Stimulated activated CD4-positive, alpha-beta T cell treated with anti-CD3 and anti-CD28 coated beads, Interleukin-12 subunit alpha, Interleukin-12 subunit beta, amount 100 ng/mL, for 24 hours (primary cell): ENCODE data around the gene TOMM40L.
"Not testable (repeated sequence)": the region's sequence is repeated elsewhere in the genome, so short reads cannot be mapped to it uniquely, and the experiment has no call there.

Experiments
- DNase-seq, 2 experiments: peaks; one replicate each; pipeline ENCODE4 v3.0.0-alpha.2; 2020; ENCODE audit warnings: low read depth in 2 of 2

TOMM40L gene

DNA sequence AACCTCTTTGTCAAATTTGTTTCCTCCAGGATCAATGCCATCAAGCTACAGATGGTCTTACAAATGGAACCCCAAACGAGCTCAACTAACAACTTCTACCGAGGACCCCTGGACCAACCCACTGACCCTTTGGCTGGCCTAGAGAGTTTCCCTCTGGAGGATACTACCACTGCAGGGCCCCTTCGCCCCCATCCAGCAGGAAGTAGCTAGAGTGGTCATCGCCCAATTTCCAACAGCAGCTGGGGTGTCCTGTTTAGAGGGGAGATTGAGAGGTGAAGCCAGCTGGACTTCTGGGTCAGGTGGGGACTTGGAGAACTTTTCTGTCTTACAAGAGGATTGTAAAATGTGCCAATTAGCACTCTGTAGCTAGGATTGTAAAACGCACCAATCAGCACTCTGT, 31.2 kb downstream of the TOMM40L start:
- DNase-seq: not testable (repeated sequence)

DNA sequence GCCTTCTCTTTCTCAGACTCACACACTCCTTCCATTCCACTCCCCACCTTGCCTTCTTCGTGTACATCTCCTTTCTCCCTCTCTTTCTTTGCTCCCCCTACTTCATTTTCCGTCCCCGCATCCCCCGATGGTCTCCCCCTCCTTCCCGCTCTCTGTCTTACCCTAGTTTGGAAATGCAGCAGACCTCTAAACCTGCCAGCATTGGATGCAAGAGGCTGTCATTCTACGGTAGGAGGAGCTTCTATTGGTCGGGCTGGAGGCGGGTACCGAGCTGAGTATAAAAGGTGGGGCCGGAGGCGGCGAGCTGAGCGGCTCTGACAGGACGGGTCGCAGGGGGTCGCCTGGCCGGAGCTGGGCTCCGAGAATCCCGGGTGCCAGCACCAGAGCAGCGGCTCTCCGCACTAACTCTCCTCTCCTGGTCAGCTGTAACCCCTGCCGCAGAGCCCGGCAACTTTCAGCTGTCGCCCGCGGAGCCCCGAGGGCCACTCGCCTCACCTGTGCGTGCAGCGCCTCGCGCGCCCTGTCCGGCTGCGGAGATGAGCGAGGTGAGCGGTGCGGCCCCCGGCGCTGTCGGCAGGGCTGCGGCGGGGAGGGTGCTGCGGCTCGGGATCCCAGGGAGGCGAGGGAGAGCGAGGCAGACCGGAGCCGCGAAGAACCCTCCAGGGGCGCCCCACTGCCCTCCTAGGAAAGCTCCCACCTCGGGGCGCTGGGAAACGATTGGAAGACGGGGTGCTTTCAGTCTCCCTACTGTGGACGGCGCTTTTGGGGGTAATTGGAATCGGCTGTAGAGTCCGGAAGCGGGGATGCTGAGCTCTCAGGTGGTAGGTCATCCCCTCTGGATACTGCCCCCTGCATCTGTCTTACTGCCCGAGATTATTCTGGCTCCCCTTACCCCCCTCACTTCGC, 32.8 kb downstream of the TOMM40L start, which contains the start of gene PCP4L1:
Gene PCP4L1, plus strand, starts transcription at position 307 of the 906 bp plus-strand sequence. Its CDS starts 230 bp downstream, at position 537.
- DNase-seq: peak; percentile 10 to 35

DNA sequence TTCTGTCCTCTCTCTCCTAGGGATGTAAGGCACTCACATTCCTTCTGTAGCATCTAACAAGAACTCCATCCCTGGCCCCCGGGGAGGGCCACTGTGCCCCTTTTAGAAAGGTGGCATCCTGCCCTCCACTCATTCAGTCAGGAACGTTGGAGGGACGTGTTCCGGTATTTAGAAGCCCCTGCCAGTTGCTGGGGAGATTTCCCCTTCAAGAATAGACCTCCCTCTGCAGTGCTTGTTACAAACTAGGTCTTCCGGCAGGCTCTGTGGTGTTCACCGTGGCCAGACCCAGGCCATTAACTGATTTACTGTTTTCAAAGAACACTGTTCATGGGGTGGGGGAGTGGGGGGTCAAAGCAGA, 33.5 kb downstream of the TOMM40L start:
- no peak for DNase-seq

DNA sequence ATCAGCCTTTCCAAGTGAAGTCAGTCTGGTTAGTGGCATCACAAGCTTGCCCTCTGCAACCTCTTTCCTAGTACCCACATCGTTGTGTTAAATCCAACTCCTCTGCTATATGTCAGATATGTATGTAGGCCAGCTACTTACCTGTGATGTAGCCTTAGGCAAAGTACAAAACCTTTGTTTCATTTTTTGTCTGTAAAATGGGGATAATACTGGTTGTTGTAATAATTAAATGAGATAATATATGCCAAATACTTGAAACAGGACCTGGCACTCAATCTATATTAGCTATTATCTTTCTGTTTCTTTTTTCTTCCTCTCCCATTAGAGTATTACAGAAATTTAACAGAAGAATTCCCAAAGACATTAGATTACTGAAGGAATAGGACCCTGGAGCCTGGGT, 33.9 kb downstream of the TOMM40L start:
- DNase-seq: no peak

DNA sequence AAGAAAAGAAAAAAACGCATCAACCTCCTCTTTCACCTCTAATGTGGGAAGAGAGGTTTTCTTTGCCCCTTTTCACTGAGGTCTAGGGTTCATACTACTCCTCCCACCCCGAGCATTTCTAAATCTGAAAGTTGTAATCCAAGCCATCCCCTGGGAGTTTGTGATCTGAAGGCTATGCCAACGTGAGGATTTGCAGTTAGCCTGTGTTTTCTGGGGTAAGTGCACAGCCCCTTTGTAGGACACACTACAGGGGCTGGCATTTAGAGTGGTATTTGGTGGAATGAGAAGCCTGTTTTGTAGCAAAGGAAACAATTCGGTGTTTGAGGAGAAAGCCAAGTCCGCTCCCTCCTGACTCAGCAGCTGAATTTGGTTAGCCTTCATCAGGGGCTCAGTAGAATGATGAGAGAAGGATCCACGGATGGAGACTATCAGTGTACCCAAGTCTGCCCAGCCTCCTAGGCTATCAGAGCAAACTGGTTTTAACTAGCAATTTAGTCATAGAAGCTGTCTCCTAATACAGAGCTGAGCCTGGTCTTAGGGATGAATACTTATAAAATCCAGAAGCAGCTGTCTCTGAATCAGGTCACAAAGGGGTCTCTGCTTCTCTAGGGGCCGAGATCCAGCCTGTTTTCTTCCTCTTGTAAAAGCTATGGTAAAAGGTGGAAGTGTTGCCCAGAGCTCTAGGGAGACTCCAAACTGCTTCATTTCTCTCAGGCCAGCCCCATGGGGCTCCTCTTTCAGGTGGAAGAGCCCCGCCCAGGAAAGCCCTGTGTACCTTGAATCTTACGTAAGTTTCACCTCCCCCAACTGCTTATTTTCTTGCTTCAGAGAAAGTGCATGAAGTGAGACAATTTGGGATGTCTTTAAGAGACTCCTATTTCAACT, 34.8 kb downstream of the TOMM40L start:
- no peak for DNase-seq

DNA sequence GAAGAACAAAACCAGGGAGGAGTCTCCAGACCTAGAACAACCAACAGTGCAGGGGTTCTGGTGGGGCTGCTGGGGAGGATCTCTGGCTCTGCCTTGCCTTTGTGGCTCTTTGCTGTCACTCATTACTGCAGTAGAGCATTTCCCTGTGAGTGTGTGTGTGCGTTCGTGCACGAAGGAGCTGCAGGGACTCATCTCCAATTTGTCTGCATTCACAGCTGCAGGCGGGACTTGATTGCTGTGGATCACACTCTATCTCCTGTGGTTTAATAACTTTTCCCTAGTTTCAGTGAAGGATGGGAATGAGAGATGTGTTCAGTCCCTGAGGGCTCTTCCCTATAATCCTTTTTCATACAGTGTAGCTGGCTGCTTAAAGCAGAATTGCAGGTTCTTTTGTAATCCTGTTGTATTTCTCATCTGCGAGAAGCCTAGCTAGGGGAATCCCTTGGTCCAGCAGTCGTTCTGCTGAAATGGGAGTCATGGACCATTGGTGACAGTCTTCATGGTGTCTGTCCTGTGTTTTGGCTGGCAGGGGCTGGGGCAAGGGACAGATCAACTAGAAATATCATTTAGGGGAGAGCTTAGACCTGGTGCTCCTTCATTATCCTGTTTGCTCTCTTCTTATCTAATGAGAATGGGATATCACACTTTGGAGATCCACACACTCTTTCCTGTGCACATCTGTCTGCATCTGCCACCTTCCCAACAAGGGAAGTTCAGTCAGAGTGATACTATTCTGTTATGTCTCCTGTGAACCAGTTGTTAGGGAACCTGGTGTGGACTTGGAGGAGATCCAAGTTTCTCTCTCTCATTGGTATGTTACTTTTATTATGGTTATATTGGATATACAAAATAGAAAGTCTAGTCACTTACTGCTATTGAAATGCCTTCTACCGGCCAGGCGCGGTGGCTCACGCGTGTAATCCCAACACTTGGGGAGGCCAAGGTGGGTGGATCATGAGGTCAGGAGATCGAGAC, 35.7 kb downstream of the TOMM40L start:
- DNase-seq: no peak

DNA sequence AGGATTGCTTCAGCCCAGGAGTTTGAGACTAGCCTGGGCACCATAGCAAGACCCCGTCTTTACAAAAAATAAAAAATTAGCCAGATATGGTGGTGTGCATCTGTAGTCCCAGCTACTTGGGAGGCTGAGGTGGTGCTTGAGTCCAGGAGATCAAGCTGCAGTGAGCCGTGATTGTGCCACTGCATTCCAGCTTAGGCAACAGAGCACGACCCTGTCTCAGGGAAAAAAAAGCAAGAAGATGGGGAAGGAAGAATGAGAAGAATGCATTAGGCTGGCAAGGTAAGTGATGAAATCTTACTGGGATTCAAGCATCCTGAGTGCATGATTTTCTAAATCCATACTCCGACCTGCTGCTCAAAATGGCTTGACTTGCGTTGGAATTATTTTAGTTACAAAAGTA, 39.4 kb downstream of the TOMM40L start:
- no peak for DNase-seq

DNA sequence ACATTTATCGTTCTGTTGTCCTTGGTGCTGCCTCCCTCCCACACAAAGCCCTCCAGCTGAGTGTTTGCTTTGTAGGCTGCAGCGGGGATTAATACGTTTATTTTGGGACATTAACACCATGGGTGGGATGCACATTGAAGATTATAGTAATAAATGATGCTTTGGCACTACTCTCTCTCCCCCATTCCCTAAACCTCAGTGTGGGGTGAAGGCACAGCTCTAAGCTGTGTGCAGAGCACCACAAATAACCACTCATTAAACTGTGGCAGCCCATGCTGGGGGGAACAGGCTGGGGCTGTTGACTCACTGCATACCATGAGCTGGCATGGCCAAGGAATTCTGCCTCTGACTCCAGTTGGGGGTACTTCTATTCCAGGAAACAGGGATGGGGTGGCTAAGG, 40.3 kb downstream of the TOMM40L start:
- no peak for DNase-seq

DNA sequence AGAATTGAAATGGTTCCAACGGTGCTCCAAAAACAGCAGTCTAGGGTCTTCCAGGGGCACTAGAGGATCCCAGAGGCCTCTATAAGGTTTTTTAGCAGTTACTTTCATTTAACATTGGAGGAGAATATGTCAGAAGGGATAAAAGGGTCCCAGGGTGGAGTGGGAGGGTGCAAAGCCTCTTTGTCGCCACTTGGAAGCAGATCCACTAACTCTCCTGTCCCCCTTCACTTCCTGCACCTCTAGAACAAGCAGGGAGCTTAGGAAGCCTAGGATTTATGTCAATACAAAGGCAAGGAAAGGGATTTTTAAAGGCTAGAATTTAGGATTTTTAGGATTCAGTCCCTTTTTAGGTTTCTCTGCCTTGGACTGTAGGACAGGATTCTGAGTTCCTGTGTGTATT, 41.0 kb downstream of the TOMM40L start:
- no peak for DNase-seq

DNA sequence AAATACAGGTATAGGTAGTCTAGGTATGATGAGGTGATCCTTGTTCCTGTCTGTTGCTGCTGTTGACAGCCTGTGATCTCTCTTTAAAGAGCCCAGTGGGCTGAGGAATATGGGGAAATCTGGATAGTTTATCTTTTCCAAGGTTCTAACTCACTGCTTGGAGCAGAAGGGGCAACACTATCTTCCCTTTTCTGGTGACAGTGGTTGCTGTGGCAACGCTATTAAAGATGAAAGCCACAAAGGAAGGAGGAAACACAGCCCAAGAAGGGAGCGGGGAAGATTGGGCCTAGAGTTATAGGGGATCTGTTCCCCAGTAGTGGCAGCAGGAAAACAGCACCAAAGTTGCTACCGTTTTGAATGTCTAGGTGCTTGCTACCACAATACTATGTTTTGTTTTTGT, 41.5 kb downstream of the TOMM40L start:
- no peak for DNase-seq

DNA sequence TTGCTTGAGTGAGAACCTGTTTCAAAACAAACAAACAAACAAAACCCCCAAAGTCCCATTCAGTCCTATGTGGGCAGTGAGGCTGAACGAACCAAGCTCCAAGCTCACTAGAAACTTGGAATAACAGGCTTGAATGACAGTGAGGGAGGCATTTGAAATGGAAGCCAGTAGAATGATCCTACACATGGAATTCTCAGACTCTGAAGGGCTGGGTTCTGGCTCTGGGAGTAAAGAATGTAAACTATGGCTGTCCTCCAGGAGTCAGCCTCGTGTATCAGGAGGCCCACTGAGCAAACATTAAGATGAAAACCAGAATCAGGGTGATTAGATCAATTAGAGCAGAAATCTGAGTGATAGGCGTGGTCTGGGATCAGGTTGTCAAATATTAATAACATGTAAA, 47.5 kb downstream of the TOMM40L start:
- DNase-seq: no peak

DNA sequence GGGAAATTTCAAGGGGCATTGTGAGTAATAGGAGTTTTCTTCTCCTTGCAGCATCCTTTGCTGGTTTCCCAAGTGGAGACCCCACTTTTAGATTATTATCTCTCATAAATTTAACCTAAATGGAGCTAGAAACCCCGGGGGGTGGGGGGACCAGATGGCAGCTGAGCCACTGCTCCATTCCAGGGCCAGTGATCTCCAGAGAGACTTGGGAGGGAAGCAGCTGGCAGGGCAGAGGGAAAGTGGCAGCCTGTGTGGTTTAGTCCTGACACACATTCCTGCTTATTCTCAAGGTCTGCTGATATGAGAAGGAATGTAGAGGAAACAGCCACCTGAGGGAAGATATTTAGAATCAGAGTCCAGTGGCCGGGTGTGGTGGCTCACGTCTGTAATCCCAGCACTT, 49.0 kb downstream of the TOMM40L start:
- DNase-seq: no peak
